ENCODE measurements around the gene SLC44A5. TPM values are rescaled to one million over a fixed set of nuclear protein-coding genes. Genes with fewer than 3 reads are reported as not detected.
"Not testable (repeated sequence)": the region's sequence is repeated elsewhere in the genome, so short reads cannot be mapped to it uniquely, and the experiment has no call there.

Gene SLC44A5
- total RNA-seq, 1 donor from 2014 or later, result 0.20 TPM

GRCh38 chr1:75373542-75374159 lies 237.3 kb downstream of the SLC44A5 start:
- H3K27me3 Mint-ChIP-seq (ENCODE audit: low read depth), result peaks cover 2% of the 10 kb centered on the region
- no peak for TF ChIP-seq CTCF (IDR thresholded peaks at IDR 0.05)
- H3K4me1 Mint-ChIP-seq (ENCODE audit: low read depth), result no peaks in the 10 kb centered on the region
- H3K9me3 Mint-ChIP-seq (ENCODE audit: low read depth), result peaks cover 12% of the 10 kb centered on the region
- no peak for DNase-seq (ENCODE audit: low spot score)
- H3K36me3 Mint-ChIP-seq (ENCODE audit: low read depth), result no peaks in the 10 kb centered on the region
- H3K4me3 Mint-ChIP-seq (ENCODE audit: unreplicated experiment), result no peak overlapping the region
- H3K27ac Mint-ChIP-seq (ENCODE audit: unreplicated experiment), result no peak overlapping the region

- H3K4me3 Mint-ChIP-seq (ENCODE audit: unreplicated experiment), result no peak overlapping the region
- DNase-seq (ENCODE audit: low spot score), result no peak
- H3K9me3 Mint-ChIP-seq (ENCODE audit: low read depth), result peaks cover 15% of the 10 kb centered on the region
- peaks cover 5% of the 10 kb centered on the region for H3K27me3 Mint-ChIP-seq (ENCODE audit: low read depth)
- H3K27ac Mint-ChIP-seq (ENCODE audit: unreplicated experiment), result no peak overlapping the region
- TF ChIP-seq CTCF (IDR thresholded peaks at IDR 0.05), result no peak
- no peaks in the 10 kb centered on the region for H3K4me1 Mint-ChIP-seq (ENCODE audit: low read depth)
- H3K36me3 Mint-ChIP-seq (ENCODE audit: low read depth), result peaks cover 1% of the 10 kb centered on the region
These were observed 244.3 kb downstream of the SLC44A5 start for GRCh38 chr1:75366595-75366994.

DNA sequence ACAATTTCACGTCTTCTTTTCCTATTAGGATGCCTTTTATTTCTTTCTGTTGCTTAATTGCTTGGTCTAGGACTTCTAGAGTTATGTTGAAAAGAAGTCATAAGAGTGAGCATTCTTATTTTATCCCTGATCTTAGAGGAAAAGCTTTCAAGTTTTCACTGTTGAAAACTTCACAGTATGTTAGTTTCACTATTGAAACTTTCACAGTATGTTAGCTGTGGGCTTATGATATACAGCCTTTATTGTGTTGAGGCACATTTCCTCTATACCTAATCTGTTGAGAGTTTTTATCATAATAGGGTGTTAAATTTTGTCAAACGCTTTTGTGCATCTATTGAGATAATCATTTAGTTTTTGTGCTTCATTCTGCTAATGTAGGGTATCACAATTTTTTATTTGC lies 249.7 kb downstream of the SLC44A5 start:
- peaks cover 5% of the 10 kb centered on the region for H3K27me3 Mint-ChIP-seq (ENCODE audit: low read depth)
- H3K36me3 Mint-ChIP-seq (ENCODE audit: low read depth), result no peaks in the 10 kb centered on the region
- no peaks in the 10 kb centered on the region for H3K4me1 Mint-ChIP-seq (ENCODE audit: low read depth)
- H3K9me3 Mint-ChIP-seq (ENCODE audit: low read depth), result peaks cover 10% of the 10 kb centered on the region
- DNase-seq (ENCODE audit: low spot score), result no peak
- H3K4me3 Mint-ChIP-seq (ENCODE audit: unreplicated experiment), result no peak overlapping the region
- H3K27ac Mint-ChIP-seq (ENCODE audit: unreplicated experiment), result no peak overlapping the region
- TF ChIP-seq CTCF (IDR thresholded peaks at IDR 0.05), result no peak

- DNase-seq (ENCODE audit: low spot score); H3K4me3 Mint-ChIP-seq (ENCODE audit: unreplicated experiment); H3K27me3 Mint-ChIP-seq (ENCODE audit: low read depth); H3K4me1 Mint-ChIP-seq (ENCODE audit: low read depth); H3K36me3 Mint-ChIP-seq (ENCODE audit: low read depth); H3K27ac Mint-ChIP-seq (ENCODE audit: unreplicated experiment); H3K9me3 Mint-ChIP-seq (ENCODE audit: low read depth): not testable (repeated sequence)
These were observed 256.6 kb downstream of the SLC44A5 start for GRCh38 chr1:75354267-75354666.

- H3K27me3 Mint-ChIP-seq (ENCODE audit: low read depth), result peaks cover 2% of the 10 kb centered on the region
- peaks cover 8% of the 10 kb centered on the region for H3K9me3 Mint-ChIP-seq (ENCODE audit: low read depth)
- H3K4me3 Mint-ChIP-seq (ENCODE audit: unreplicated experiment), result no peak overlapping the region
- DNase-seq (ENCODE audit: low spot score), result no peak
- no peaks in the 10 kb centered on the region for H3K4me1 Mint-ChIP-seq (ENCODE audit: low read depth)
- no peak overlapping the region for H3K27ac Mint-ChIP-seq (ENCODE audit: unreplicated experiment)
- no peaks in the 10 kb centered on the region for H3K36me3 Mint-ChIP-seq (ENCODE audit: low read depth)
- no peak for TF ChIP-seq CTCF (IDR thresholded peaks at IDR 0.05)
These were observed 257.9 kb downstream of the SLC44A5 start for GRCh38 chr1:75353051-75353450.

Data from chondrocyte (in vitro differentiated cells).